A673 (cell line): ENCODE results near the gene NOL9.

Source experiments
- EZH2 ChIP-seq: fragments of 200-600 bp; sonication (generic); IDR thresholded peaks from 2 replicates; pipeline ENCODE4 v1.6.1; 2017; ENCODE audit warnings: borderline replicate concordance, low read depth, mild to moderate bottlenecking, mixed read lengths, antibody characterized with exemption, low read length; ENCODE audit not compliant: poor library complexity, severe bottlenecking
- TF ChIP-seq, protein P1 (sequence below): fragments of 300-800, 200-600 bp; sonication (generic); conservative IDR thresholded peaks from 2 replicates; pipeline ENCODE4 v1.5.1; 2017; ENCODE audit warnings: low read depth, mild to moderate bottlenecking, antibody characterized with exemption, low read length, moderate library complexity, mixed read lengths

DNA sequence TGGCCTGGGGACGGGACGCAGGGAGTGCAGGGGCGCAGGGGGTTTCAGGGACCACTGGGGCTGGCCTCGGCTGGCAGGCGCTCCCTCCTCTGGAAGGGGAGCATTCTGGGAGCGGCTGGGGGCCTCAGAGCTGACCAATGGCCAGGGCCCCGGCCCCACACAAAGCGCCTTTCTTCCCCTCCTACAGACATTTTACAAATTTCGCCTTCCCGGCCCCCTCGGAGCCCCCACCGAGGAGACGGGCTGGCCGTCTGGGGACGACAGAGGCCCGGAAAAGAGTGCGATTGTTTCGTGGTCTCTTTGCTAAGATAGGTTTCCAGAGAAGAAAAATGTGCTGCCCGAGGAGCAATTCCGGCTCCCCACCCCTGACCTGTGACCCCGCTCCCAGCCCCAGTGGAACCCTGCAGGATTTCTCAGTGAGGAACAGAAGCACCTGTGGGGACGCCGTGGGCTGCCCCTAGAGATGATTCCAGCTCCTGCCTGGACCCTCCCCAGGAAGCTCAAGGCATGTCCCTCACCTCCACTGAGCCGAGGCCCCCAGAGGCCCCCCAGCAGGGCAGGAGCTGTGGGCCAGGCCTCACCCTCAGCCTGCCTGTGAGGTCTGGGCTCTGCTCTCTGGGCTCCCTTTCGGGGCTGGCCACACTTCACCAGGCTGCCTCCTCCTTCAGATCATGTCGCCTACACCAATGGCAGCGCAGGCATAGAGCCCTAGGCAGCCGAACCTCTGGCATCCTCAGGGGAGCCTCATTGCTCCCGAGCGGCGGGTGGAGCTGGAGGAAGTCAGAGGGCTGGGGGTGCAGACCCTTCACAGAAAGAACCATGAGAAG, 47.9 kb downstream of the NOL9 start:
- TF ChIP-seq, protein P1, sequence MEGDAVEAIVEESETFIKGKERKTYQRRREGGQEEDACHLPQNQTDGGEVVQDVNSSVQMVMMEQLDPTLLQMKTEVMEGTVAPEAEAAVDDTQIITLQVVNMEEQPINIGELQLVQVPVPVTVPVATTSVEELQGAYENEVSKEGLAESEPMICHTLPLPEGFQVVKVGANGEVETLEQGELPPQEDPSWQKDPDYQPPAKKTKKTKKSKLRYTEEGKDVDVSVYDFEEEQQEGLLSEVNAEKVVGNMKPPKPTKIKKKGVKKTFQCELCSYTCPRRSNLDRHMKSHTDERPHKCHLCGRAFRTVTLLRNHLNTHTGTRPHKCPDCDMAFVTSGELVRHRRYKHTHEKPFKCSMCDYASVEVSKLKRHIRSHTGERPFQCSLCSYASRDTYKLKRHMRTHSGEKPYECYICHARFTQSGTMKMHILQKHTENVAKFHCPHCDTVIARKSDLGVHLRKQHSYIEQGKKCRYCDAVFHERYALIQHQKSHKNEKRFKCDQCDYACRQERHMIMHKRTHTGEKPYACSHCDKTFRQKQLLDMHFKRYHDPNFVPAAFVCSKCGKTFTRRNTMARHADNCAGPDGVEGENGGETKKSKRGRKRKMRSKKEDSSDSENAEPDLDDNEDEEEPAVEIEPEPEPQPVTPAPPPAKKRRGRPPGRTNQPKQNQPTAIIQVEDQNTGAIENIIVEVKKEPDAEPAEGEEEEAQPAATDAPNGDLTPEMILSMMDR, result no peak
- no peak for TF ChIP-seq EZH2
